ENCODE data around the gene PLOD2.

DNA sequence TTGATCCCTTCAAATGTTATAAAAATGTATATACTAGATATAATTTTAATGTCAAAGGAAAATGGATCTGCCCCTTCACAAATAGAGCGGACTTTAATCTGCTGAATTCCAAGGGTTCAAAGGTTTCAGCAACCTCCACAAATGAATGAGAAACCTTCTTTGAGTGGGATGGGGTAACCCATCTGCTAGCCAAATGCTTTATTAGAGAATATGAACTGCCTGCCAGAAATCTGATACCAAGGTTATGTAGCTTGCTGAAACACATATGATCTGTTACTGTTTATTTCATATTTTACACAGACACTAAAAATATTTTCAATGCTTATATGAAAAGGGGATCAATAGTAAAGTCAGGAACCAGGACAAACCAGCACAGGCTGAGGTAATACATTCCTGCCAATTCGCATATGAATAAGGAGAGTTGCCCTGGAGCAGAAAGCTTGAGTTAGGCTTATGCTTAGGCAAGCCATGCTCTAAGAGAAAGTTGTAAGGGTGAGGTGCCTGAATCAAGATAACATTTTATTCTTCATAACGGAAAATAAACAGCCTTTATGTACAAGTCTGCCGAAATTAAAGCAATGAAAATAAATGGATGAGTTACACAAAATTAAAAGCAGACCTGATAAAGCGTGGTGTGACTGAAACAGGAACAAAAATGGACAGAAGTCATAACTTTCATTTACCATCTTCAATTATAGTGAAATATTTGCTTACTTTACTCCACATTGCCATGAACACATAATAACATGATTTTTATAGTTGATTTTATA is 26.5 kb downstream of the PLOD2 start:
- no peak for TF ChIP-seq POLR2A (IDR thresholded peaks at IDR 0.05)
- TF ChIP-seq, protein P1, sequence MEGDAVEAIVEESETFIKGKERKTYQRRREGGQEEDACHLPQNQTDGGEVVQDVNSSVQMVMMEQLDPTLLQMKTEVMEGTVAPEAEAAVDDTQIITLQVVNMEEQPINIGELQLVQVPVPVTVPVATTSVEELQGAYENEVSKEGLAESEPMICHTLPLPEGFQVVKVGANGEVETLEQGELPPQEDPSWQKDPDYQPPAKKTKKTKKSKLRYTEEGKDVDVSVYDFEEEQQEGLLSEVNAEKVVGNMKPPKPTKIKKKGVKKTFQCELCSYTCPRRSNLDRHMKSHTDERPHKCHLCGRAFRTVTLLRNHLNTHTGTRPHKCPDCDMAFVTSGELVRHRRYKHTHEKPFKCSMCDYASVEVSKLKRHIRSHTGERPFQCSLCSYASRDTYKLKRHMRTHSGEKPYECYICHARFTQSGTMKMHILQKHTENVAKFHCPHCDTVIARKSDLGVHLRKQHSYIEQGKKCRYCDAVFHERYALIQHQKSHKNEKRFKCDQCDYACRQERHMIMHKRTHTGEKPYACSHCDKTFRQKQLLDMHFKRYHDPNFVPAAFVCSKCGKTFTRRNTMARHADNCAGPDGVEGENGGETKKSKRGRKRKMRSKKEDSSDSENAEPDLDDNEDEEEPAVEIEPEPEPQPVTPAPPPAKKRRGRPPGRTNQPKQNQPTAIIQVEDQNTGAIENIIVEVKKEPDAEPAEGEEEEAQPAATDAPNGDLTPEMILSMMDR (IDR thresholded peaks at IDR 0.05 in 4 of 5, conservative IDR thresholded peaks at IDR 0.05 in 1 of 5): no peak

All from gastrocnemius medialis (tissue), 4 donors.